Neural crest cell (in vitro differentiated cells): ENCODE data around the gene CNKSR2. TPM values are rescaled to one million over a fixed set of nuclear protein-coding genes. Genes with fewer than 3 reads are reported as not detected.

ENCODE experiments used
- DNase-seq: peaks from one replicate; pipeline ENCODE4 v3.0.0; 2021; ENCODE audit warnings: low read depth, mixed read lengths, low spot score
- H3K27ac Mint-ChIP-seq: one replicate; pipeline ENCODE4 v1.8.0; 2021; ENCODE audit warnings: mild to moderate bottlenecking, mixed read lengths; ENCODE audit not compliant: unreplicated experiment
- H3K27me3 Mint-ChIP-seq: 2 replicates; pipeline ENCODE4 v1.8.0; 2021; ENCODE audit warnings: low read depth, mild to moderate bottlenecking, mixed read lengths
- H3K36me3 Mint-ChIP-seq: 2 replicates; pipeline ENCODE4 v1.8.0; 2021; ENCODE audit warnings: low read depth, mild to moderate bottlenecking, mixed read lengths
- H3K4me1 Mint-ChIP-seq: 2 replicates; pipeline ENCODE4 v1.8.0; 2021; ENCODE audit warnings: mixed read lengths
- H3K4me3 Mint-ChIP-seq: one replicate; pipeline ENCODE4 v1.8.0; 2021; ENCODE audit warnings: mild to moderate bottlenecking, mixed read lengths
- H3K9me3 Mint-ChIP-seq: 2 replicates; pipeline ENCODE4 v1.8.0; 2021; ENCODE audit warnings: mixed read lengths
- CTCF ChIP-seq: fragments of 200-600 bp; sonication (generic); conservative IDR thresholded peaks from 2 replicates; pipeline ENCODE4 v1.5.0; 2021; ENCODE audit warnings: antibody characterized with exemption, mild to moderate bottlenecking
- total RNA-seq: library from RNA; stranded (reverse); gene quantifications from 2 replicates; pipeline ENCODE4 v1.2.1, GENCODE V29; 2021

Gene CNKSR2
- total RNA-seq, 1 donor from 2014 or later = 22.4 TPM

DNA sequence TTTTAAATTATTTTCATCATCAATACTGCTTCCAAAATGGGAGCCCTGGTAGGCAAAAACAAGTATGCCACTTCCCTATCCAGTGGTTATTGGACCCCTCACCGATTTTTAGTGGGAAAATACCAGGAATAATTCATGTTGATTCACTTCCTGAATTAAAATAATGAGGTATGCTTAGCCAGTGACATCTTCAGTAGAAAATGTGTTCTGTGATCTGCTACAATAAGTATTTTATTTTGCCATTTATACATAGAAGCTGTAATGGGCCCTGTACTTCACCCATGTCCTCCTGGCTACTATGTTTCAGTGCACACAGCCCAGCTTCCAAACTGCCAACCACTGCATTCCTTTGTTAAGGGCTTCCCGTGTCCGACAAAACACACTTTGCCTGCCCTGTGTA lies 324.9 kb downstream of the CNKSR2 start:
- peaks cover 3% of the 10 kb centered on the region for H3K9me3 Mint-ChIP-seq
- TF ChIP-seq CTCF = no peak
- no peaks in the 10 kb centered on the region for H3K27me3 Mint-ChIP-seq
- no peak for DNase-seq
- no peak overlapping the region for H3K27ac Mint-ChIP-seq
- H3K4me1 Mint-ChIP-seq = peaks cover 25% of the 10 kb centered on the region
- H3K4me3 Mint-ChIP-seq = no peak overlapping the region
- no peaks in the 10 kb centered on the region for H3K36me3 Mint-ChIP-seq

DNA sequence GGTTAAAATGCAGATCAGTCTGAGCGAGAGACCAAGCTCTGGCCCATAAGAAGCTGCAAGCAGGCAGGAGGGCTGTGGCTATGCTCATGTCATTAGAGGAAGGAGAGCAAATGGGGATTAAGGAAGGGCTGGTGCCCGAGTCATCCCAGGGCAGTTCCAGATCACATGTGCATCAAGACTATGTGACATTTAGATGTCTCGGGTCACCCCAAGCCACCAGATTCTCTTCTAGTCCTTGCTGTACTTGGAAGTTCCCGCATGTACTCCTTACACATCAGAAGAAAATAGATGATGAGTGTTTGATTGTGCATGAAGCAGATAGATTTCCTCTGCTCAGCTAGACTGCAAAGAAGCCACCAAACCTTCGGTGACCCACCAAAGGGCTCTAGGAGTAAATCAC lies 326.1 kb downstream of the CNKSR2 start:
- Mint-ChIP-seq H3K27ac (no peak overlapping the region), H3K4me1 (peaks cover 28% of the 10 kb centered on the region), H3K4me3 (no peak overlapping the region), H3K9me3 (peaks cover 3% of the 10 kb centered on the region), H3K36me3 (no peaks in the 10 kb centered on the region), H3K27me3 (no peaks in the 10 kb centered on the region)
- no peak for DNase-seq
- TF ChIP-seq CTCF = no peak

GRCh38 chrX:21700967-21701366 lies 326.7 kb downstream of the CNKSR2 start:
- TF ChIP-seq CTCF = no peak
- Mint-ChIP-seq H3K4me3 (no peak overlapping the region), H3K4me1 (peaks cover 28% of the 10 kb centered on the region), H3K36me3 (no peaks in the 10 kb centered on the region), H3K9me3 (peaks cover 3% of the 10 kb centered on the region), H3K27ac (no peak overlapping the region), H3K27me3 (no peaks in the 10 kb centered on the region)
- DNase-seq = no peak

DNA sequence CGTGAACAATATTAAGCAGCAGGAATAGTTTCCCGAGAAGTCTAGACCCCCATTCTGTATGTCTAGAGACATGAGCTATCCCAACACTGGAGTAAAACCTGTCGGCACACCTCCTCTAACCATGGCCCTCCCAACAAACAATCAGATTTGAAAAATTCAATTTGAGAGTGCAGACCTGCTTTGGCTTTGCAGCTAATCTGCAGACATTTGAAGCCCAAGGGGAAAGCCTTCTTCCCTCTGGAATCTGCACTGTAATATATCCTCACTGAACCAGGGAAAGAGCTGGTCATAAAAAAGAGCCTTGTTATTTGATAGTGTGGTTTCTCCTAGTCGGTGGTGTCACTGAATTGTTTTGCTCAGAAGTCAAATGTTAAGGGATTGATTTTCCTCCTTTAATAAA lies 328.5 kb downstream of the CNKSR2 start:
- no peak for TF ChIP-seq CTCF
- no peak for DNase-seq
- Mint-ChIP-seq H3K4me3 (no peak overlapping the region), H3K27ac (no peak overlapping the region), H3K27me3 (no peaks in the 10 kb centered on the region), H3K36me3 (no peaks in the 10 kb centered on the region), H3K4me1 (peaks cover 28% of the 10 kb centered on the region), H3K9me3 (peaks cover 5% of the 10 kb centered on the region)
